Epithelial cell of esophagus (primary cell): Measurements from ENCODE around the gene C17orf100.

Experiments
- DNase-seq: peaks from one replicate; pipeline ENCODE4 v3.0.0; 2010; ENCODE audit warnings: low read depth
- H3K4me3 ChIP-seq: 2 replicates; pipeline ENCODE4 v1.5.1; 2011; ENCODE audit warnings: mild to moderate bottlenecking, low read length, control low read depth
- TF ChIP-seq, protein P1 (sequence below): IDR thresholded peaks from 2 replicates; pipeline ENCODE4 v1.5.1; 2011; ENCODE audit warnings: low read depth, mild to moderate bottlenecking, low read length, control low read depth, inconsistent platforms; ENCODE audit not compliant: insufficient read depth; ENCODE audit errors: missing control alignments

C17orf100 gene

DNA sequence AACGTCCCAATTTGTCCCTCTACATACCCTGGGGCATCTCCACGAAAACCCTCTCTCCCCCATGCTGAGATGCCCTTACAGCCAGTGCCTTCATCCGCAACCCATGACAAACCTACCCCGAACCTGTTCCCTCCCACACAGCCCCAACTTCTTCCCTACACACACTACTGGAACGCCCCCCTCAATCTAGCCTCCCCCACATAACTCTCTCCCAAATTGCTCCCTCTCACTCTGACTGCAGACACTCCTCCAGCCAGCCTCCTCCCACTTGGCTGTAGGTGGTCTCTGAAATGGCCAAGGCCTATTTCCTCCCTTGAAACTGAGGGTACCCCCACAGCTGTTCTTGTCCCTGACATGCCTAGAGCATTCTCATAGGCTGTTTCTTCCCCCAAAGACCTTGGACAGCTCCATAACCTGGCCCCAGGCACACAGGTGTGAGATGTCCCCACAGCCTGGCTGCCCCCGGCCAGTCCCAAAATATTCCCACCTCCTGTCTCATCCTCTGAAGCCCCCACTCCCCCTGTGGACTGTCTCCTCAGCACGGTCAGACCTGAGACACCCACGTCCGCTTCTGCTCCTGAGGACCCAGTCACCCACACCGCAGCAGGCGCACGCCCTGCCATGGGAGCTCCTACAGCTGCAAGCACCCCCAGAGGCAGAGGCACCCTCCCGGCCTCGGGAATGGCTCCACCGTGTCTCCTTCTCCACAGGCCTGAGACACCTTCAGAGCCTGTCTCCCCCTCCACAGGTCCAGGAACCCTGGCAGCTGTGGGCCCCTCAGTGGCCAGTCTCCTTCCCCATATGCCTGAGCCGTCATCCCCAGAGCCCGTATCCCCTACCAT, 14.7 kb upstream of the C17orf100 start:
- no peak for DNase-seq
- H3K4me3 ChIP-seq = no peak overlapping the region
- TF ChIP-seq, protein P1, sequence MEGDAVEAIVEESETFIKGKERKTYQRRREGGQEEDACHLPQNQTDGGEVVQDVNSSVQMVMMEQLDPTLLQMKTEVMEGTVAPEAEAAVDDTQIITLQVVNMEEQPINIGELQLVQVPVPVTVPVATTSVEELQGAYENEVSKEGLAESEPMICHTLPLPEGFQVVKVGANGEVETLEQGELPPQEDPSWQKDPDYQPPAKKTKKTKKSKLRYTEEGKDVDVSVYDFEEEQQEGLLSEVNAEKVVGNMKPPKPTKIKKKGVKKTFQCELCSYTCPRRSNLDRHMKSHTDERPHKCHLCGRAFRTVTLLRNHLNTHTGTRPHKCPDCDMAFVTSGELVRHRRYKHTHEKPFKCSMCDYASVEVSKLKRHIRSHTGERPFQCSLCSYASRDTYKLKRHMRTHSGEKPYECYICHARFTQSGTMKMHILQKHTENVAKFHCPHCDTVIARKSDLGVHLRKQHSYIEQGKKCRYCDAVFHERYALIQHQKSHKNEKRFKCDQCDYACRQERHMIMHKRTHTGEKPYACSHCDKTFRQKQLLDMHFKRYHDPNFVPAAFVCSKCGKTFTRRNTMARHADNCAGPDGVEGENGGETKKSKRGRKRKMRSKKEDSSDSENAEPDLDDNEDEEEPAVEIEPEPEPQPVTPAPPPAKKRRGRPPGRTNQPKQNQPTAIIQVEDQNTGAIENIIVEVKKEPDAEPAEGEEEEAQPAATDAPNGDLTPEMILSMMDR = no peak

DNA sequence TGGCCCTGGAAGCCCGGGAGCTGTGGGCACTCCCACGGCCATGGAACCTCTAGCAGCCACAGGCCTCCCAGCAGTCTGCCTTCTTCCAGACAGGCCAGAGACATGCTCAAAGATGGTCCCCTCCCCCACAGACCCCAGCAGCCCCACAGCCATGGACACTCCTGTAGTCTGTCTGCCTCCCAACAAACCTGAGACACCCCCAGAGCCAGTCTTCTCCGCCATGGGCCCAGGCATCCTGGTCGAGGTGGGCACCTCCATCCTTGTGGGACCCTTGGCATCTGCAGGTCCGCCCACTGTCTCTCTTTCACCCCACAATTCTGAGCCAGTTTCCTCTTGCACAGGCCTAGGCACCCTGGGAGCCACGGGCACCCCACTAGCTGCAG, 14.1 kb upstream of the C17orf100 start:
- DNase-seq = no peak
- TF ChIP-seq, protein P1 = no peak
- no peak overlapping the region for H3K4me3 ChIP-seq

DNA sequence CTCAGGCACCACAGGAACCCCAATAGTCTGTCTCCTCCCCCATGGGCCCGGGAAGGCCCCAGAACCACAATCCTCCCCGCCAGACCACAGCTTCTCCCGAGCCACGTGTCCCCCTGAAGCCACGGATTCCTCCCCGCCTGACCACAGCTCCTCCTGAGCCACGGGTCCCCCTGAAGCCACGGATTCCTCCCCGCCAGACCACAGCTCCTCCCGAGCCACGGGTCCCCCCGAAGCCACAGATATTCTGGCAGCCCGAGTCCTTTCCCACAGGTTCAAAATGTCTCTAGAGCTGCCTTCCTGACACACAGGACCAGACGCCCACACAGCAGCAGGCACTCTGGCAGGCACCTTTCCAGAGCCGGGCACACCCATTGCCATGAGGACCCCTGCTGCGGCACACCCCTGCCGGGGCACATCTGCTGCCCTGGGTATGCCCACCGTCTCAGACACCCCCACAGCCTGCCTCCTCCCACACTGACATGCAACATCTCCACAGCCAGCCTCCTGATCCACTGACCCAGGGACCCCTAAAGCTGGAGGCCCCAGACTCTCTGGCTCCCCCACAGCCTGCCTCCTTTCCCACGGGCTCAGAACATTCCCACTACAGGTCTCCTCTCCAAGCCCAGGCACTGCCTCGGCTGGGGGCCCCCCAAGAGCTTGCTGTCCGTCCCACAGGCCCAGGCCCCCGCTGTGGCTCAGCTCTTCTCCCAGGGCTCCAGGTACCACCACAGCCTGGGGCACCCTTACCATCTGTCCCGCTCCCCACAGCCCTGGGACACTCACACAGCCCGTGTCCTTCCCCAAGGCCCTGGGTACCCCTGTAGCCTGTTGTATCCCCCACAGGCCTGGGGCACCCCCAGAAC, 13.3 kb upstream of the C17orf100 start:
- no peak for DNase-seq
- no peak overlapping the region for H3K4me3 ChIP-seq
- TF ChIP-seq, protein P1 = no peak

DNA sequence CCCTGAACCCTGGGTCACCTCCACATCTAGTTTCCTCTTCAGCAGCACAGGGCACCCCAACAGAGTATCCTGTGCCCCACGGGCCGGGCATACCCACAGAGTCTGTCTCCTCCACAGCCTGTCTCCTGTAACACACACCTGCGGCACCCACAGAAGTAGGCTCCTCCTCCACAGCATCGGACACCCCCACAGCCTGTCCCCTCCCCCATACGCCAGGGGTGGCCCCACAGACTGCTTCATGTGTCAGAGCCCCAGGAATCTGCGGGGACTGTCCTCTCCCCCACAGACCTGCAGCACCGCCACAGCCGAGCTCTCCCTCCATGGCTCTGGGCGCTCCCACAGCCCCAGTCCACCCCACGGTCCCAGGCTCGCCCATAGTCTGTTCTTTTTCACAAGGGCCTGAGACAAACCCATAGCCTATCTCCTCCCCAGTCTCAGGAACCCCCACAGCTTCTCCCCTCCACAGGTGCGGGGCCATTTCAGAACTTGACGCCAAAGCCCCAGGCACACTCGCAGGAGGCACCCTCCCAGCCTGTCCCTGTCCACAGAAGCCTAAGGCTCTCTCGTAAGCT, 12.5 kb upstream of the C17orf100 start:
- TF ChIP-seq, protein P1 = no peak
- H3K4me3 ChIP-seq = peak overlapping the region; percentile 96
- peak; percentile 10 for DNase-seq

DNA sequence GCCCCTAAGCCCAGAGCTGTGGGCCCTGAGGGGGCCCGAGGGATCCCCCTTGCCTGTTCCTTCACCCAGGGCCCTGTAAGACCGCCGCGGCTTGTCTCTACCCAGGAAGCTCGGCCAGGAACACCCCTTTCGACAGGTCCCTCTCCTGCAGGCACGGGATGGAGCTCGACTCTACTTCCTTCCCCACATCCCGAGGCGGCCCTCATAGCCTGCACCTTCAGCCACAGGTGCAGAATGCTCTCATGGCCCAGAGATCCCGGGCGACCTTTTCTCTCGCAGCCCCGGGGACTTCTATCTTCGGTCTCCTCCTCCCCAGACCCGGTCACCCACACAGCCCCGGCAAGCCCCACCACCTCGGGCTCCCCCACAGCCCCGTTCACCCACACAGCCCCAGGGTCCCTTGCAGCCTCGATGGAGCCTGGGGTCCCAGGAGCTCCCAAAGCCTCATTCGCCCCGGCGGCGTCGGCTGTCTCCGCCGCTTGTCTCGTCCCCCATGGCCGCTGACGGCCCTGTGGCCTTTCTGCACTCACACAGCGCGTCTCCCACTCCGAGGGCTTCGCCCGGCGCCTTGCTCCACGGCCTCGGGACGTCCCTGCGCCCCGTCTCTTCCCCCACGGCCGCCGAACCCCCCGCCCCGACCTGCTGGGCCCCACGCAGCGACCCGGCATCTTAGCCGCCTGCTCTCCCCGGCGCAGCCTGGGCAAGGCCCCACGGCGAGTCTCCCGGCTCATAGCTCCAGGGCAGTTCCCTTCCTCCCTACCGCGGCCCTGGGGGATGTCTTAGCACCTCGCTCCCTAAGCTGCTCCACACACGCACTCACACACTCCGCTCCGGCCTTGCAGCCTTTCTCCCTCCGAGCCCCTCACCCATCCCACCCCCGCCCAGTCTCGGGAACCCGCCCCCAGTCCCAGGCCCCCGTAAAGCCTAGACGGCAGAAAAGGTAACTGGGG, 11.7 kb upstream of the C17orf100 start:
- DNase-seq = peak; percentile 39
- peak overlapping the region; percentile 96 for H3K4me3 ChIP-seq
- TF ChIP-seq, protein P1 = no peak
